ENCODE results near the gene CAPS. TPM values are rescaled to one million over a fixed set of nuclear protein-coding genes. Genes with fewer than 3 reads are reported as not detected.
A peak's percentile ranks its signal among the peaks of the same experiment; 100 is the strongest.

Gene CAPS
- total RNA-seq, 1 donor: 18.1 TPM

GRCh38 chr19:5922161-5922545 lies 8.1 kb downstream of the CAPS start:
- Histone ChIP-seq H4K20me1 (ENCODE audit: insufficient read depth, low read length) (peaks cover 14% of the 10 kb centered on the region), H2AFZ (ENCODE audit: low read length) (no peak overlapping the region), H3K4me3 (ENCODE audit: insufficient read depth, low read length) (no peak overlapping the region), H3K4me2 (ENCODE audit: insufficient read depth, low read length) (no peak overlapping the region), H3K79me2 (ENCODE audit: insufficient read depth, low read length) (no peaks in the 10 kb centered on the region), H3K36me3 (ENCODE audit: insufficient read depth, low read length) (peaks cover 70% of the 10 kb centered on the region), H3K27me3 (ENCODE audit: insufficient read depth, low read length) (no peaks in the 10 kb centered on the region), H3K9me3 (ENCODE audit: low read depth, low read length) (no peaks in the 10 kb centered on the region), H3K4me1 (ENCODE audit: insufficient read depth, low read length) (peaks cover 6% of the 10 kb centered on the region), H3K27ac (ENCODE audit: low read depth, low read length) (no peak overlapping the region)
- peak; percentile 79 for DNase-seq (ENCODE audit: insufficient read length, low spot score, missing footprints)
- no peak for TF ChIP-seq CTCF (IDR thresholded peaks at IDR 0.05; ENCODE audit: extremely low read depth, low read depth, low read length)

- no peaks in the 10 kb centered on the region for H3K9me3 ChIP-seq (ENCODE audit: low read depth, low read length)
- H3K27me3 ChIP-seq (ENCODE audit: insufficient read depth, low read length): no peaks in the 10 kb centered on the region
- H3K4me3 ChIP-seq (ENCODE audit: insufficient read depth, low read length): no peak overlapping the region
- no peak overlapping the region for H3K27ac ChIP-seq (ENCODE audit: low read depth, low read length)
- H3K4me1 ChIP-seq (ENCODE audit: insufficient read depth, low read length): peaks cover 7% of the 10 kb centered on the region
- DNase-seq (ENCODE audit: insufficient read length, low spot score, missing footprints): peak; percentile 68
- no peak overlapping the region for H2AFZ ChIP-seq (ENCODE audit: low read length)
- no peaks in the 10 kb centered on the region for H3K79me2 ChIP-seq (ENCODE audit: insufficient read depth, low read length)
- H3K36me3 ChIP-seq (ENCODE audit: insufficient read depth, low read length): peaks cover 82% of the 10 kb centered on the region
- TF ChIP-seq CTCF (IDR thresholded peaks at IDR 0.05; ENCODE audit: extremely low read depth, low read depth, low read length): no peak
- H3K4me2 ChIP-seq (ENCODE audit: insufficient read depth, low read length): no peak overlapping the region
- peaks cover 14% of the 10 kb centered on the region for H4K20me1 ChIP-seq (ENCODE audit: insufficient read depth, low read length)
Measured at GRCh38 chr19:5923356-5923755, 9.3 kb downstream of the CAPS start.

GRCh38 chr19:5925830-5926427 lies 11.9 kb downstream of the CAPS start:
- TF ChIP-seq CTCF (IDR thresholded peaks at IDR 0.05; ENCODE audit: extremely low read depth, low read depth, low read length): no peak
- H3K27ac ChIP-seq (ENCODE audit: low read depth, low read length): peak overlapping the region; percentile 79
- no peak overlapping the region for H3K4me3 ChIP-seq (ENCODE audit: insufficient read depth, low read length)
- peak; percentile 23 for DNase-seq (ENCODE audit: insufficient read length, low spot score, missing footprints)
- H4K20me1 ChIP-seq (ENCODE audit: insufficient read depth, low read length): peaks cover 14% of the 10 kb centered on the region
- no peaks in the 10 kb centered on the region for H3K79me2 ChIP-seq (ENCODE audit: insufficient read depth, low read length)
- H3K4me2 ChIP-seq (ENCODE audit: insufficient read depth, low read length): no peak overlapping the region
- H2AFZ ChIP-seq (ENCODE audit: low read length): no peak overlapping the region
- H3K36me3 ChIP-seq (ENCODE audit: insufficient read depth, low read length): peaks cover 92% of the 10 kb centered on the region
- no peaks in the 10 kb centered on the region for H3K27me3 ChIP-seq (ENCODE audit: insufficient read depth, low read length)
- peaks cover 7% of the 10 kb centered on the region for H3K4me1 ChIP-seq (ENCODE audit: insufficient read depth, low read length)
- H3K9me3 ChIP-seq (ENCODE audit: low read depth, low read length): no peaks in the 10 kb centered on the region

GRCh38 chr19:5926641-5927440 lies 12.8 kb downstream of the CAPS start:
- Histone ChIP-seq H3K36me3 (ENCODE audit: insufficient read depth, low read length) (peaks cover 92% of the 10 kb centered on the region), H3K79me2 (ENCODE audit: insufficient read depth, low read length) (no peaks in the 10 kb centered on the region), H3K4me3 (ENCODE audit: insufficient read depth, low read length) (no peak overlapping the region), H3K27me3 (ENCODE audit: insufficient read depth, low read length) (no peaks in the 10 kb centered on the region), H3K27ac (ENCODE audit: low read depth, low read length) (peak overlapping the region; percentile 79), H3K4me2 (ENCODE audit: insufficient read depth, low read length) (no peak overlapping the region), H3K4me1 (ENCODE audit: insufficient read depth, low read length) (peaks cover 7% of the 10 kb centered on the region), H3K9me3 (ENCODE audit: low read depth, low read length) (no peaks in the 10 kb centered on the region), H4K20me1 (ENCODE audit: insufficient read depth, low read length) (peaks cover 14% of the 10 kb centered on the region), H2AFZ (ENCODE audit: low read length) (no peak overlapping the region)
- TF ChIP-seq CTCF (IDR thresholded peaks at IDR 0.05; ENCODE audit: extremely low read depth, low read depth, low read length): no peak
- peak; percentile 97 for DNase-seq (ENCODE audit: insufficient read length, low spot score, missing footprints)
